HG03432 (cell line): Measurements from ENCODE around the gene CLSTN1.
"Not testable (repeated sequence)": the region's sequence is repeated elsewhere in the genome, so short reads cannot be mapped to it uniquely, and the experiment has no call there.

Source experiments
- ATAC-seq: cut with Tn5 transposase; IDR thresholded peaks from one replicate; pipeline ENCODE4 v1.9.1; 2021; ENCODE audit warnings: mild to moderate bottlenecking, moderate library complexity; ENCODE audit not compliant: unreplicated experiment

Gene CLSTN1

DNA sequence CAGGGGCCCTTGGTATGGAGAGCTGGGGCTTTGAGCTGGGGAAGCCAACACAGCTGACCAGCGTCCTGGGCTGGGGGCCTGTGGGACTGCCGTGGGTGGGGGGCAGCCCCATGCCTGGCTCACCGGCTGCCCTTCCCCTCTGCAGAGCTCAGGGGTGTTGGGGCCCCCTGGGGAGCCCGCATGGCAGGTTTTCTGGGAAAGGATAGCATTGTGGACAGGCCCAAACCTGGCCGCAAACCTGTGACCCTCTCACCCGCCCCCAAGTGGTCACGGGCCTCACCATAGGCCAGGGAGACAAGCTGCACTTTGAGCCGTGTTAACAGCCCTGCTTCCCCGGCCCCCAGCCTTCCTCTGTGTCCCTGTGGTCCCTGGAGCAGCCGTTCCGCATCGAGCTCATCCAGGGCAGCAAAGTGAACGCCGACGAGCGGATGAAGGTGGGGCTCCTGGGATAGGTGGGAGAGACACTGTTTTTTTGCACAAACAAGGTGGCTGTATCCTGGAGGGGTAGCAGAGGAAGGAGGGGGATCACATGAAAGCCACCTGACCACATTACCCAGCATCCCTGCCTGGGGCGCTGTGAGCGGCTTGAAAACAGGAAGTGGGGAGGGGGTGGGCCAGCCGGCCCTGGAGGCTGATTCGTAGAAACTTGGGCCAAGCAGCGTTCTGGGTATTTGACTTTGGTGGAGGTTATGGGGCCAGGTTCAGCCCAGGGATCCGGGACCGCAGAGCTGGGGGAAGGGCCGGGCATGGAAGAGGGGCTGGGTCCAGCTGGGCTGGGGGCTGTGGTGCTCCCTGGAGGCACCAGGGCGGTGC is 106.4 kb downstream of the CLSTN1 start:
- peak; percentile 57 for ATAC-seq

- no peak for ATAC-seq
Observed at GRCh38 chr1:9716404-9717192, 107.2 kb downstream of the CLSTN1 start.

- ATAC-seq, result no peak
Observed at GRCh38 chr1:9715536-9716226, 108.1 kb downstream of the CLSTN1 start.

DNA sequence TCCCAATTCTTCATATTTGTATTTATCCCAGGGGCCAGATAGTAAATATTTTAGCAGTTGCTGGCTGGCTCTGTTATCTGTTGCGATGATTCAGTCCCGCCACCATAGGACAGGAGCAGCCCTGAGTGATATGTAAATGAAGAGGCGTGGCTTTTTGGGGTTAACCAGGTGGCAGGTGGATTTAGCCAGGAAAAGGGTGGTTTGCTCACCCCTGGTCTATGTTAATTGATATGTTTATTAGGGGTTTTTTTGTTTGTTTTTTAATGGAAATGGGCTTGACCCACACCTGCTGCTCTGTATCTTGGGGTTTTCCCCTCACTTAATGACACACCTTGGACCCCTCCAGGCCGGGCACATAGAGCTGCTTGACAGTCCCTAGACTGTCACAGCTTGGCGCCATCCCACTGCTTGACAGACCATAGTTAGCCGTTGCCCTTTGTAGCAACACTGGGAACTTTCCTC is 109.5 kb downstream of the CLSTN1 start:
- ATAC-seq, result no peak

DNA sequence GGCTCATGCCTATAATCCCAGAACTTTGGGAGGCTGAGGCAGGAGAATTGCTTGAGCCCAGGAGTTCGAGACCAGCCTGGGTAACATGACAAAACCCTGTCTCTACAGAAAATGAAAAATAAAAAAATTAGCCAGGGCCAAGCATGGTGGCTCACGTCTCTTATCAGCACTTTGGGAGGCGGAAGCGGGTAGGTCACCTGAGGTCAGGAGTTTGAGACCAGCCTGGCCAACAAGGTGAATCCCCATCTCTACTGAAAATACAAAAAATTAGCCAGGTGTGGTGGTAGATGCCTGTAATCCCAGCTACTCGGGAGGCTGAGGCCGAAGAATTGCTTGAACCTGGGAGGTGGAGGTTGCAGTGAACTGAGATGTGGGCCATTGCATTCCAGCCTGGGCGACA is 111.0 kb downstream of the CLSTN1 start:
- ATAC-seq, result not testable (repeated sequence)

DNA sequence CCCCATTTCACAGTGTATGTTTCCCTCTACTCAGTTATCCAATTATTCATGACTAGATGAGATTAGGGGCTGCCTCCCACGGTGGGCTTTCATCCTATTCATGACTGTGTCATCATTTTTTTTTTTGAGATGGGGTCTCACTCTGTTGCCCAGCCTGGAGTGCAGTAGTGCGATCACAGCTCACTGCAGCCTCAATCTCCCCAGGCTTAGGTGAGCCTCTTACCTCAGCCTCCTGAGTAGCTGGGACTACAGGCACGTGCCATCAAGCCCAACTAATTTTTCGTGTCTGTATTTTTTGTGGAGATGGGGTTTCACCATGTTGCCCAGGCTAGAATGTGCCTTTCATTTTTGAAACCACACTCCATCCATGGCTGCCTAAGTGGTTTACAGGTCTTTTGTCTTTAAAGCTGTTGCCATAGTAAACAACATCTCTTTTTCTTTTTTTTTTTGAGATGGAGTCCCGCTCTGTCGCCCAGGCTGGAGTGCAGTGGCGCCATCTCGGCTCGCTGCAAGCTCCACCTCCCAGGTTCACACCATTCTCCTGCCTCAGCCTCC is 112.2 kb downstream of the CLSTN1 start:
- no peak for ATAC-seq

DNA sequence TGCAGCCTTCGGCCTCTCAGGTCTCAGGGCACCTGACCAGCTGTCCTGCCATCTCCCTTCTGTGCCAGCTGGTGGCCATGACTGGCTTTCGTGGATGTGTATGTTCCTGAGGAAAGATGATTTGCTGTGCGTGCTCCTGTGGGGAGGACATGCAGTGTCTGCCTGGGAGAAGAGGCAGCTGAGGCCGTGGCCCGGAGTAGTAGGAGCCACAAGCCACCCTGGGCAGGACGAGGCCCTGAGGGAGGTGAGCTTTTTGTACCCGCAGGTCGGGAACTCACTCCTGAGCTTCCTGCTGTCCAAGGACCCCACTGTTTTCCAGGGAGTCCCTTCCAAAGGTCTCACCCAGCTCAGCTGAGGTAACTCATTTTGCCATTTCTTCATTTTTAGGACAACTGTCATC is 113.7 kb downstream of the CLSTN1 start:
- ATAC-seq, result no peak

GRCh38 chr1:9706178-9706577 is 117.6 kb downstream of the CLSTN1 start:
- ATAC-seq, result no peak

DNA sequence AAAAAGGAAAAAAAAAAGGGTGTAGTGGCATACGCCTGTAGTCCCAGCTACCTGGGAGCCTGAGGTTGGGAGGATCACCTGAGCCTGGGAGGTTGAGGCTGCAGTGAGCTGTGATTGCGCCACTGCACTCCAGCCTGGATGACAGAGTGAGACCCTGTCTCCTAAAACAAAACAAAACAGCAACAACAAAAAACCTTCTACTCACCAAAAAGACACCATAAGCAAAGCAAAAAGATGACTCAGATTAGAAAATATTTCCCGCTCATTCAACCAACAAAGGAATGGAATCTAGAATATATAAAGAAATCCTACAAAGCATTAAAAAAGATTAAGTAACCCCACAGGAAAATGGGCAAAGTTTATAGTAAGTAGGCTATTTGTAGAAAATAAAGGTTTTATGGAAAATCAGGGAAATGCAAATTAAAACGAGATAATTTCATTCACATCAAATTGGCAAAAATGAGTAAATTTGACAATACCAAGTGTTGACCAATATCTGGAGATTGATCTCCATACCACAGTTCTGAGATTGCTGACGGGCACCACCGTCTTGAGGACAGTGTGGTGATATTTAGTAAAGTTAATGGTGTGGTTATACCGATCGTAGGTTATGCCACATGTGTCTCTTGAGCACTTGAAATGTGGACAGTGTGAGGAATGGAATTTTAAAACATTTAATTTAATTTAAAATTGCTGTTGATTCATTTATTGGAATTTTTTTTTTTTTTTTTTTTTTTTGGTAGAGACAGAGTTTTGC is 118.2 kb downstream of the CLSTN1 start:
- ATAC-seq, result no peak

GRCh38 chr1:9703681-9704080 is 120.1 kb downstream of the CLSTN1 start:
- ATAC-seq, result no peak

DNA sequence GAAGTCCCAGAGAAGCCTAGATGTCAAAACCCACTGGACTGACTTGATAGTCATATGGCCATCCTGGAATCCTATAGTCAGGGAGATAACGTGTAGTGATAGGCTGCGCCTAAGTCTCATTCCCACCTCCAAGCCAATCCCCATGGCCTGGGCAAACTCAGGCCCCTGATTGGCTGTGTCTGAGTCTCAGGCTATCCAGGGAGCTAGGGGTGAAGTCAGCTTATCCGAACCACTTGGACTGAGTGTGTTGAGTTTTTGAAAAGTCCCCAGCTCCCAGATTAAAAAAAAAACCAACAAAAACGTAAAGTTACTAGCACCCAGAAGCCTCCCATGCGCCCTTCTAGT is 120.6 kb downstream of the CLSTN1 start:
- ATAC-seq, result no peak

DNA sequence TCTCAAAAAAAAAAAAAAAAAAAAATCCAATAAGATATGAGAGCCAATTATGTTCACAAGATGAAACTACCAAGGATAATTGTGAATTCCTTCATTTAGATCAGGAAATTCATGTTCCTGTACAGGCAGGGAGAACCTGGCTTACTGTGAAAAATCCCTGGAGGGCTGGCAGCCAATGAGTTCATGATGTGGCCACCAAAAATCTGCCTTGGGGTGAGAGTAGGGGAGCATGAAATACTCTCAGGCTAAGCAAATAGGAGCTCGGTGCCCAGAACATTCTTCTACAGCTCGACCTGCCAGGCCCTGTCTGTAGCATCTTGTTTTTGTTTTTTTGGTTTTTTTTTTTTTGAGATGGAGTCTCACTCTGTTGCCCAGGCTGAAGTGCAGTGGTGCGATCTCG is 122.1 kb downstream of the CLSTN1 start:
- ATAC-seq, result no peak

GRCh38 chr1:9700340-9700739 is 123.4 kb downstream of the CLSTN1 start:
- ATAC-seq, result no peak

DNA sequence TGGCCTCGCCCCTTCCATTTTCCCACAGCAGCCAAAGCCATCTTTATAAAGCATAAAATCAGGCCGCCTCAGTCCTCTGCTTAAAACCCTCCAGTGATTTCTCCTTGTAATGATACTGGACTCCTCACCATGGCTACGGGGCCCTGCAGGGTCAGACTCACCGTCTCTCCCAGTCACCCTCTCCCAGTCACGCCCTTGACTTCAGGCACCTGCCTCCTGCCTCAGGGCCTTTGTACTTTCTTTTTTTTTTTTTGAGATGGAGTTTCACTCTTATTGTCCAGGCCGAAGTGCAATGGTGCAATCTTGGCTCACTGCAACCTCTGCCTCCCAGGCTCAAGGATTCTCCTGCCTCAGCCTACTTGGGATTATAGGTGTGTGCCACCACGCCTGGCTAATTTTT is 124.4 kb downstream of the CLSTN1 start:
- ATAC-seq, result no peak

- no peak for ATAC-seq
Observed at GRCh38 chr1:9696793-9697192, 127.0 kb downstream of the CLSTN1 start.

GRCh38 chr1:9691691-9692090 is 132.1 kb downstream of the CLSTN1 start:
- ATAC-seq, result no peak

GRCh38 chr1:9691108-9691445 is 132.7 kb downstream of the CLSTN1 start:
- ATAC-seq, result no peak

DNA sequence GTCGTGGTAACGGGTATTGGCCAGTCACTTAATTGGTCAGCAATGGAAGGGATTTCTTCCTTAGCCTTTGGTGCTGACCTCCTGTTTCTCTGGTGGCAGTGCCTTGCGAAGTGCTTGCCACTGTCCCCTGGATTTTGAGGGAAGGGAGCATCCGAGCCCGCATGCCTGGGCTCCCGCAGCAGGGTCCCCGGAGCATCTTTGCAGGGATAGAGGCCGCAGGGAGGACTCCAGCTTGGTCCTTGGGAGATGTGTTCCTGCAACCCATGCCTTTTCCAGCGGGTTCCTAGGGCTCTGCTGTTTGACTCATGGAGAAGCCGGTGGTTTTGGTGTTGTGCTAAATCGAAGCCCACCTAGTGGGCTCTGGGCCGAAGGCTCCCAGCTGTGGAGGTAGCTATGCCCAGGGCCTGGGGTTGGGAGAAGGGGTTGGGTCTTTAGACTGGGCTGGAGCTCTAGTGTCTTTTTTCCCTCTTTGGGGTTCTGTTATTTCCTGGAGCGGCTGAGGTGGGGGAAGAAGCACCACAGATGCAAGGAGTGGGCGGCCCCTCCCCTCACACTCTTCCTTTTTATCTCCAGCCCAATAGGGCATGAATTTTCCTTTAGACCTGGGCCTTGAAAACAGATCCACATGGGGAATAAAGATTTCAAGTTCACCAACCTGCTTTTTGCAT is 133.2 kb downstream of the CLSTN1 start:
- ATAC-seq, result no peak

DNA sequence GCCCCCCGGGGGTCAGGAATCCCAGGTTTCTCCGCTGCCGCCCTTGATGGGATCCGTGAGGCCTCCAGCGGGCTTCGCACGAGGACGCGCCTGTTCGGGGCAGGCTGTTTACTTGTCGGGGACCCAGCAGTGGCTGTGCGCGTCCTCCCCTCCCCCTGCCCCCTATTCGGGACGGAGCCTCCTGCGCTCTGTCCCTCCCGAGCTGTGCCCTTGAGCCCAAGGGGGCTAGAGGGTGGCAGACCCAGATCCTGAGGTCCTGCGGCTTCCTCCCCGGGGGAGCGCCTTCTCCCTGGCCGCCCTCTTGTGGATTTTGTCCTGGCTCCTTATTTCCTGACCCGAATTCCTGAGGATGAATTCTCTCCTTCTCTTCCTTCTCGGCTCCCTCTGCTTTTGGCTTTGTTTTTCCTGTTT is 133.8 kb downstream of the CLSTN1 start:
- no peak for ATAC-seq

- ATAC-seq, result peak; percentile 68
Observed at GRCh38 chr1:9689011-9689706, 134.6 kb downstream of the CLSTN1 start.
